B cell (primary cell): Measurements from ENCODE around the gene TMEM131L. TPM values are rescaled to one million over a fixed set of nuclear protein-coding genes. Genes with fewer than 3 reads are reported as not detected.

Experiments
- ATAC-seq: fragments of 200-7000 bp; cut with Tn5 transposase; one replicate; pipeline ENCODE4 v1.10.0; 2021; ENCODE audit warnings: low read depth, mild to moderate bottlenecking, moderate number of reproducible peaks, moderate library complexity
- CTCF ChIA-PET: fragments of 350-600 bp; sonication (Branson Sonifier 250); formaldehyde crosslinking; loops from one replicate; lab custom pipeline; 2021; ENCODE audit warnings: antibody characterized with exemption, inconsistent platforms; lab: Charles Lee
- POLR2A ChIA-PET: fragments of 350-600 bp; sonication (Branson Sonifier 250); formaldehyde crosslinking; loops from one replicate; lab custom pipeline; 2021; ENCODE audit warnings: antibody characterized with exemption; lab: Charles Lee
- DNase-seq: peaks from one replicate; pipeline ENCODE4 v3.0.0; 2013
- H2AFZ ChIP-seq: 2 replicates; pipeline ENCODE4 v1.6.1; 2012; ENCODE audit warnings: mild to moderate bottlenecking, low read depth, low read length; ENCODE audit not compliant: insufficient read depth, poor library complexity, severe bottlenecking
- H3K27ac ChIP-seq, 2 donors: 1 replicate in 1 of 2; 2 replicates in 1 of 2; pipeline ENCODE4 v1.5.1; 2012 to 2013; ENCODE audit warnings: low read length in 2 of 2, mild to moderate bottlenecking in 2 of 2, moderate library complexity in 1 of 2
- H3K27me3 ChIP-seq, 4 experiments: fragments of 200-600 bp in 1 of 4; sonication (generic) in 1 of 4; replicated peaks in 1 of 4; 1 replicate in 2 of 4; 2 replicates in 2 of 4; pipeline versions ENCODE4 v1.6.1 to v1.7.0; 2013 to 2016; ENCODE audit warnings: low read length in 3 of 4, mild to moderate bottlenecking in 2 of 4, mixed read lengths in 1 of 4, moderate library complexity in 1 of 4; ENCODE audit not compliant: insufficient read depth in 4 of 4, control insufficient read depth in 3 of 4; ENCODE audit errors: control extremely low read depth in 1 of 4
- H3K36me3 ChIP-seq, 2 experiments: replicated peaks in 1 of 2; 1 replicate in 1 of 2; 2 replicates in 1 of 2; pipeline versions ENCODE4 v1.6.1 to v1.7.1; 2013; ENCODE audit warnings: low read length in 1 of 2; ENCODE audit not compliant: insufficient read depth in 2 of 2, control insufficient read depth in 1 of 2; ENCODE audit errors: control extremely low read depth in 1 of 2, extremely low read depth in 1 of 2
- H3K4me1 ChIP-seq, 2 donors: fragments of 200-600 bp in 1 of 2; sonication (generic) in 1 of 2; 1 replicate in 1 of 2; 2 replicates in 1 of 2; pipeline versions ENCODE4 v1.5.1 to v1.6.1; 2013 to 2017; ENCODE audit warnings: low read length in 2 of 2; ENCODE audit not compliant: control insufficient read depth in 2 of 2, insufficient read depth in 2 of 2
- H3K4me2 ChIP-seq: replicated peaks from 2 replicates; pipeline ENCODE3; 2012; ENCODE audit warnings: mild to moderate bottlenecking, low read depth, low read length; ENCODE audit not compliant: poor library complexity, severe bottlenecking
- H3K4me3 ChIP-seq, 5 experiments: fragments of 200-600 bp in 1 of 5; sonication (generic) in 1 of 5; 1 replicate in 3 of 5; 2 replicates in 2 of 5; pipeline versions ENCODE4 v1.5.1 to v1.7.0; 2011 to 2016; ENCODE audit warnings: low read length in 4 of 5, mild to moderate bottlenecking in 4 of 5, low read depth in 2 of 5, control low read depth in 1 of 5, moderate library complexity in 1 of 5; ENCODE audit not compliant: insufficient read depth in 1 of 5; ENCODE audit errors: control extremely low read depth in 1 of 5, extremely low read depth in 1 of 5
- H3K79me2 ChIP-seq: fragments of 200-600 bp; sonication (generic); one replicate; pipeline ENCODE4 v1.6.0; 2016; ENCODE audit warnings: low read length; ENCODE audit not compliant: control insufficient read depth, insufficient read depth
- H3K9ac ChIP-seq: fragments of 200-600 bp; sonication (generic); 2 replicates; pipeline ENCODE4 v1.6.1; 2017; ENCODE audit warnings: mild to moderate bottlenecking, low read length, moderate library complexity
- H3K9me3 ChIP-seq, 3 donors: one replicate each; pipeline versions ENCODE4 v1.6.1 to v1.7.1; 2013; ENCODE audit warnings: low read length in 2 of 3; ENCODE audit not compliant: control insufficient read depth in 2 of 3, insufficient read depth in 1 of 3; ENCODE audit errors: control extremely low read depth in 1 of 3
- H4K20me1 ChIP-seq: 2 replicates; pipeline ENCODE4 v1.6.0; 2012; ENCODE audit warnings: mild to moderate bottlenecking, low read length; ENCODE audit not compliant: insufficient read depth, control insufficient read depth, poor library complexity, severe bottlenecking
- H3K27ac Mint-ChIP-seq: one replicate; pipeline ENCODE4 v1.8.0; 2021; ENCODE audit warnings: mixed read lengths
- H3K27me3 Mint-ChIP-seq: one replicate; pipeline ENCODE4 v1.8.0; 2021; ENCODE audit warnings: mixed read lengths
- H3K4me1 Mint-ChIP-seq: one replicate; pipeline ENCODE4 v1.8.0; 2021; ENCODE audit warnings: mixed read lengths
- H3K4me3 Mint-ChIP-seq: one replicate; pipeline ENCODE4 v1.8.0; 2021; ENCODE audit warnings: mixed read lengths
- H3K9me3 Mint-ChIP-seq: one replicate; pipeline ENCODE4 v1.8.0; 2022; ENCODE audit warnings: mixed read lengths; ENCODE audit not compliant: insufficient read depth
- CTCF ChIP-seq: fragments of 200-600 bp; IDR thresholded peaks from one replicate; pipeline ENCODE4 v1.8.0; 2022; ENCODE audit warnings: antibody characterized with exemption, mild to moderate bottlenecking
- EZH2 ChIP-seq: IDR thresholded peaks from 2 replicates; pipeline ENCODE4 v1.6.1; 2012; ENCODE audit warnings: borderline replicate concordance, low read depth, mild to moderate bottlenecking, moderate library complexity, low read length; ENCODE audit not compliant: insufficient read depth, poor library complexity, severe bottlenecking
- WGBS: methylation state at CpG from one replicate; pipeline ENCODE4 v1.1.5; 2013; ENCODE audit warnings: missing lambda C conversion rate; ENCODE audit not compliant: insufficient coverage; 5-methylcytosine and 5-hydroxymethylcytosine counted together
- intact Hi-C: fragments of 100-400 bp; cut with micrococcal nuclease; formaldehyde crosslinking; loops from one replicate; pipeline ENCODE4 v1.10.0; 2022
- polyA plus RNA-seq: library from polyadenylated mRNA; depleted of rRNA; stranded (reverse); fragments of >200 nt; gene quantifications from 2 replicates; pipeline ENCODE4 v1.2.3, GENCODE V29; 2012
- total RNA-seq, 2 donors: library from RNA; stranded (reverse); fragments of 120-200 nt in 1 of 2; gene quantifications; 1 replicate in 1 of 2; 2 replicates in 1 of 2; pipeline versions ENCODE4 v1.2.3 to v1.2.4, GENCODE V29; 2013 to 2022

TMEM131L gene
- total and polyA plus RNA-seq, 2 donors (not counting 1 experiment from before 2014, with no cell fraction given) = 56.4 to 120 TPM

GRCh38 chr4:153535772-153536513 lies 69.8 kb downstream of the TMEM131L start:
- Histone ChIP-seq H3K4me3 (no peak overlapping the region), H3K79me2 (peaks cover 100% of the 10 kb centered on the region), H3K4me2 (peak overlapping the region; percentile 31), H3K27ac (peak overlapping the region; percentile 45 to 74), H3K4me1 (peaks cover 68 to 69% of the 10 kb centered on the region in 2 donors), H3K27me3 (no peaks in the 10 kb centered on the region), H3K9me3 (no peaks in the 10 kb centered on the region), H3K36me3 (peaks cover 2 to 52% of the 10 kb centered on the region in 2 experiments), H4K20me1 (peaks cover 96% of the 10 kb centered on the region), H3K9ac (no peak overlapping the region), H2AFZ (no peak overlapping the region)
- Mint-ChIP-seq H3K9me3 (no peaks in the 10 kb centered on the region), H3K4me3 (peak overlapping the region; percentile 64), H3K27me3 (no peaks in the 10 kb centered on the region), H3K4me1 (peaks cover 78% of the 10 kb centered on the region), H3K27ac (peak overlapping the region; percentile 85)
- DNase-seq (peak; percentile 41), ATAC-seq (peak; percentile 33)
- TF ChIP-seq EZH2 = no peak
- peak; percentile 52 for TF ChIP-seq CTCF
- ChIA-PET POLR2A (no interaction called here), CTCF (interaction anchor here (0.7 to 1.9 kb wide), 11 partner anchors 9 to 191 kb away, joined by 3 to 10 read pairs (median 5); partner anchors contain the start of genes MND1 and TMEM131L)
- WGBS = 100% methylated on average over 1 of the region's 7 CpGs
- intact Hi-C loops = loop anchor here (2.0 kb wide), 1 partner anchor 13 kb away; no protein-coding TSS in a partner anchor

GRCh38 chr4:153537493-153537960 lies 71.4 kb downstream of the TMEM131L start:
- Mint-ChIP-seq H3K4me3 (no peak overlapping the region), H3K9me3 (no peaks in the 10 kb centered on the region), H3K27me3 (no peaks in the 10 kb centered on the region), H3K4me1 (peaks cover 82% of the 10 kb centered on the region), H3K27ac (no peak overlapping the region)
- no peaks in the 10 kb centered on the region for H3K9me3 ChIP-seq
- intact Hi-C loops = loop anchor here (2.0 kb wide), 1 partner anchor 15 kb away; no protein-coding TSS in a partner anchor
- no peak for DNase-seq
- H3K4me1 ChIP-seq = peaks cover 60 to 69% of the 10 kb centered on the region in 2 donors
- H2AFZ ChIP-seq = no peak overlapping the region
- peaks cover 2 to 55% of the 10 kb centered on the region in 2 experiments for H3K36me3 ChIP-seq
- H3K79me2 ChIP-seq = peaks cover 100% of the 10 kb centered on the region
- peak overlapping the region in 1 of 2 donors; percentile 49 for H3K27ac ChIP-seq
- ChIA-PET POLR2A (no interaction called here), CTCF (interaction anchor here (1.1 kb wide), 1 partner anchor 41 kb away, joined by 3 read pairs; no protein-coding TSS in a partner anchor)
- H3K4me2 ChIP-seq = no peak overlapping the region
- 93% methylated on average over 6 of the region's 6 CpGs for WGBS
- H4K20me1 ChIP-seq = peaks cover 96% of the 10 kb centered on the region
- no peak overlapping the region for H3K4me3 ChIP-seq
- H3K27me3 ChIP-seq = no peaks in the 10 kb centered on the region
- TF ChIP-seq CTCF (no peak), EZH2 (no peak)
- no peak for ATAC-seq
- H3K9ac ChIP-seq = no peak overlapping the region
